ENCODE results near the gene SRSF3.
"Not testable (repeated sequence)": the region's sequence is repeated elsewhere in the genome, so short reads cannot be mapped to it uniquely, and the experiment has no call there.

DNA sequence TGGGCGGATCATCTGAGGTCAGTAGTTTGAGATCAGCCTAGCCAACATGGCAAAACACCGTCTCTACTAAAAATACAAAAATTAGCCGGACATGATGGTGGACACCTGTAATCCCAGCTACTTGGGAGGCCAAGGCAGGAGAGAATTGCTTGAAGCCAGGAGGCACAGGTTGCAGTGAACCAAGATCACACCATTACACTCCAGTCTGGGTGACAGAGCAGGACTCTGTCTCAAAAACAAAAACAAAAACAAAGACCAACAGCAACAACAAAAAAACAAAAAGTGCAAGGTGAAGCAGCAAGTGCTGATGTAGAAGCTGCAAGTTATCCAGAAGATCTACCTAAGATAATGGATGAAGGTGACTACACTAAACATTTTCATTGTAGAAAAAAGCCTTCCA, 17.5 kb downstream of the SRSF3 start:
- not testable (repeated sequence) for TF ChIP-seq SMC3 (IDR thresholded peaks at IDR 0.05); MAFK (IDR thresholded peaks at IDR 0.05; ENCODE audit: partially characterized antibody); GATA3 (IDR thresholded peaks at IDR 0.05; ENCODE audit: borderline replicate concordance); NFE2L2 (conservative IDR thresholded peaks at IDR 0.05; ENCODE audit: low read length); EP300 (IDR thresholded peaks at IDR 0.05); EHMT2 (IDR thresholded peaks at IDR 0.05; ENCODE audit: low read depth); RCOR1 (IDR thresholded peaks at IDR 0.05; ENCODE audit: low read depth, low read length)

All from A549 (cell line).